HG03139 (cell line): Measurements from ENCODE around the gene ENOPH1.

ENCODE experiments used
- ATAC-seq: cut with Tn5 transposase; IDR thresholded peaks from one replicate; pipeline ENCODE4 v1.9.1; 2021; ENCODE audit not compliant: unreplicated experiment

The ENOPH1 gene

GRCh38 chr4:82425478-82425877, 4.9 kb upstream of the ENOPH1 start:
- no peak for ATAC-seq

GRCh38 chr4:82428526-82428968, 1.8 kb upstream of the ENOPH1 start:
- no peak for ATAC-seq

- ATAC-seq, result peak; percentile 42
These were observed 1.2 kb upstream of the ENOPH1 start for GRCh38 chr4:82428969-82429727.

GRCh38 chr4:82429728-82430192, 630 bp upstream of the ENOPH1 start:
- peak; percentile 16 for ATAC-seq

GRCh38 chr4:82430964-82431745, 765 bp downstream of the ENOPH1 start:
- ATAC-seq, result no peak

- no peak for ATAC-seq
These were observed 1.4 kb downstream of the ENOPH1 start for GRCh38 chr4:82431831-82432230.

GRCh38 chr4:82432596-82432995, 2.2 kb downstream of the ENOPH1 start:
- no peak for ATAC-seq

GRCh38 chr4:82433791-82434190, 3.4 kb downstream of the ENOPH1 start:
- no peak for ATAC-seq

- ATAC-seq, result no peak
These were observed 4.6 kb downstream of the ENOPH1 start for GRCh38 chr4:82434949-82435348.

GRCh38 chr4:82436130-82436529, 5.7 kb downstream of the ENOPH1 start:
- ATAC-seq, result no peak

GRCh38 chr4:82436780-82437179, 6.4 kb downstream of the ENOPH1 start:
- ATAC-seq, result no peak

- no peak for ATAC-seq
These were observed 7.1 kb downstream of the ENOPH1 start for GRCh38 chr4:82437285-82438005.

- ATAC-seq, result no peak
These were observed 8.7 kb downstream of the ENOPH1 start for GRCh38 chr4:82439088-82439487.

- no peak for ATAC-seq
These were observed 17.5 kb downstream of the ENOPH1 start for GRCh38 chr4:82447886-82448285.

GRCh38 chr4:82450966-82451755, 20.8 kb downstream of the ENOPH1 start:
- no peak for ATAC-seq

- no peak for ATAC-seq
These were observed 21.6 kb downstream of the ENOPH1 start for GRCh38 chr4:82452026-82452425.

GRCh38 chr4:82457266-82457665, 26.9 kb downstream of the ENOPH1 start:
- no peak for ATAC-seq

GRCh38 chr4:82458729-82459128, 28.3 kb downstream of the ENOPH1 start:
- ATAC-seq, result no peak

GRCh38 chr4:82461710-82462109, 31.3 kb downstream of the ENOPH1 start:
- ATAC-seq, result no peak

- peak; percentile 80 for ATAC-seq
These were observed 32.0 kb downstream of the ENOPH1 start for GRCh38 chr4:82462415-82462831.

- ATAC-seq, result no peak
These were observed 32.8 kb downstream of the ENOPH1 start for GRCh38 chr4:82463221-82463620.
